CD4-positive, alpha-beta T cell treated with Interferon alpha-2 for 1 hour (primary cell): ENCODE measurements around the gene VRK3.

Source experiments
- DNase-seq, 2 donors: peaks; one replicate each; pipeline ENCODE4 v3.0.0-alpha.2; 2020 to 2022

Gene VRK3

GRCh38 chr19:49954092-49954829 is 70.9 kb downstream of the VRK3 start:
- no peak for DNase-seq

DNA sequence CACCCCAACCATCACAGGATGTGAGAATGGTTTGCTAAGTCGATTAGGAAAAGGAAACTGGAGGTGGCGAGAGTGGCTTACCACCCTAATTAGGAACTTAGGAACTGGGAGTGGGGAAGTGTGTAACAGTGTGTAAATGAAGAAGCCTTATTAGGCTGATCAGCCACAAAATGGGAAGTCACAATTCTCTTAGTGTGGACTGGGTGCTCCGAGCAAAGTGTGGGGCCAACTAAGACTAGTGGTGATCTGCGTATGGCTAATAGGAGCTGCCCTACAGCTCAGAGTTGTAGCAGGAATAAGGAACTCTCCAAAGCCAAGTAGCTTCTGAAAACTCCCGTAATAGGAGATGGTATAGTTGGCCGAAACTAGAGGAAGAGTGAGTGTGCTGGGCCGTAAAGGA is 71.8 kb downstream of the VRK3 start:
- DNase-seq, result no peak

- no peak for DNase-seq
Measured at GRCh38 chr19:49952906-49953305, 72.3 kb downstream of the VRK3 start.

DNA sequence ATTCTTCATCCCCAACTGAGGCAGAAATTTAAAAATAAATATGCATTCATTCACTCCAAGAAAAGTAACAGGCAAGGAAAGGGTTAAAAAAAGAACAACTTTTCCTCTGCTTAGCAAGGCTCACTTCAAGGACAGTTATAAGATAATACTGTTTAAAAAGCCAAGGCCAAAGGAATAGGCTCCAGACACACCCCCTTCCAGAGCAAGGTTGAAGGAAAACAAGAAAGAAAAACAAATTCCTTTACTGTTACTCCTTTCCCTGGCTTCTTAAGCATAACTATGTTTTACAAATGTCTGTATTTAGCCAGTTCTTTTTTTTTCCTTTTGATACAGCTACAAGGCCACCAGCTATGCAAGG is 72.7 kb downstream of the VRK3 start:
- no peak for DNase-seq

DNA sequence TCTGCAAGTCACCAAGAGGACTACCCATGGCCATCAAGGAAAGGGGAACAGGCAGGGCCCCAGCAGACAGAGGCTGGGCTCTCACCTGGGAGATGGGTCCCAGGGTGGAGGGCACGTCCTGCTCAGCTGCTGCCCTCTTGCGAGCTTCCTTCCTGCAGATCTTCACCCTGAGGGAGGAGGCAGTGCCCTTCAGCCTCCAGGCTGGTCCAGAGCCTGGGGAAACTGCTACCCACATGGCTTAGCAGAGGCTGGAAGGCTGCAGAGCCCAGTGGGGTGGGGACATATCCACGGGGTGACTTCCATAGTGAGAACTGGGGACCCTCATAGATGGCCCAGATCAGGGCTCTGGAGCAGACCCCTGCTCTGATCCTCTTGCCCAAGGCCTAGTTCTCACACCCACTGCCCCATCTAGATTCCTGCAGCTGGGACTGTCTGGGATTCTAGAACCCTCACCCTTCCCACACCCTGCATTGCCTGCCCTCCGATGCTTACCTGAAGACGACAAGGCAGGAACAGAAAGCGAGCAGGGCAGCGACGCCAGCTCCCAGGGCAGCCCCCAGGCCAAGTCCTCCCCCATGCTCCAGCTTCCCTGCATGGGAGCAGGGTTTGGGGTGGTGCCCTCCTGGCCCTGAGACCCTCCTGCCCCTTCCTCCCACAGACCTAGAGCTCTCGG is 73.2 kb downstream of the VRK3 start:
- DNase-seq, result no peak

- DNase-seq, result no peak
Measured at GRCh38 chr19:49950956-49951526, 74.1 kb downstream of the VRK3 start.

GRCh38 chr19:49950590-49950948 is 74.6 kb downstream of the VRK3 start:
- DNase-seq, result no peak

DNA sequence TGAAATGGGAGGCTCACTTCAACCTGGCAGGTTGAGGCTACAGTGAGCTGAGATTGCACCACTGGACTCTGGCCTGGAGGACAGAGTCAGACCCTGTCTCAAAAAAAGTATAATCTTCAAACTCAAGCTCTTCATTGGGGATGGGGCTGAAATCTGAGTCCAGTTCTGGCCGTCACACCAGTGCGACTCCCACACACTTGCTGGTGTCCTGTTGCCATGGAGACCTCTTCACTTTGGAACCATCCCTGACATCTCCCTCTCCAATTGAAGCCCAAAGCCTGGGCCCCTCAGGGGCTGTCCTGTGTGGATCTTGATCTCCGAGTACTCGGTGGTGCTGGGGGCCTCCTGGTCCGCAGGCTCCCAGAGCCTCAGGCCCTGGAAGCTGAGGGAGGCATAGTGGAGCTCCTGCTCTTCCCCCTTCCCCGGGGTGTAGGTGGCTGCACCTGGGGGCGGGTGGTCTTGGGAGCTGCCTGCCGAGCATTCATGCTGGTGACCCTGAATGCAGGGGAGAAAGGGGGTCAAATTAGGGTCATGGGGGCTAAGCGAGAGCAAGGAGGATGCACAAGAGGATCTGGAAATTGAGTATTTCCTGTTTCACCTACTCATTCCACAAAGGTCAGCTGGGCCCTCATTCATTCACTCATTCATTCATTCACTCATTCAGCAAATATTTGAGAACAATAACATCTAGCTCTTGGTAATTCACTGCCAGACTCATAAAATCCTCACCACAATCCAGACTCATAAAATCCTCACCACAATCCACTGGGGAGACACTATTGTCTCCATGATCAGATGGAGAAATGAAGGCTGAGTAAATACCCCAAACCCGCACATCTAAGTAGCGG is 75.2 kb downstream of the VRK3 start:
- DNase-seq, result no peak

GRCh38 chr19:49946415-49946814 is 78.8 kb downstream of the VRK3 start:
- DNase-seq, result no peak

GRCh38 chr19:49944567-49944966 is 80.6 kb downstream of the VRK3 start:
- DNase-seq, result peak in 1 of 2 donors; percentile 19

- no peak for DNase-seq
Measured at GRCh38 chr19:49940482-49940791, 84.7 kb downstream of the VRK3 start.

- DNase-seq, result no peak
Measured at GRCh38 chr19:49939721-49940481, 85.3 kb downstream of the VRK3 start.

DNA sequence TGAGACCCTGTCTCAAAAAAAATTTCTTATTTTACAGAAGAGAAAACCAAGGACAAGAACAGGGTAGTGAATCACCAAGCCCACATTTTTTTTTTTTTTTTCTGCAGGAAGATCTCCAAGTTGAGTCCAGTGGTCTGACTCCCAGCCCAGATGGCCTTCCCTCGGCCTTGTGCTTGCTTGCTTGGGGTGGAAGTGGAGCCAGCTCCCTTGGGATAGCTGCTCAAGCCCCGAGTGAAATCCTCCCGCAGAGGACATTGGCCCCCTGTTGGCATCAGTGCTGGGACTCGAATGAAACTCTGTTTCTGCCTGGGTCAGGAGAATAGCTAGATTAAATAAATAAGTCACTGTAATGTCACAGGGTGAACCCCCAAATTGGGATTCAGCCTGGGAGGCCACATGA is 86.5 kb downstream of the VRK3 start:
- no peak for DNase-seq

DNA sequence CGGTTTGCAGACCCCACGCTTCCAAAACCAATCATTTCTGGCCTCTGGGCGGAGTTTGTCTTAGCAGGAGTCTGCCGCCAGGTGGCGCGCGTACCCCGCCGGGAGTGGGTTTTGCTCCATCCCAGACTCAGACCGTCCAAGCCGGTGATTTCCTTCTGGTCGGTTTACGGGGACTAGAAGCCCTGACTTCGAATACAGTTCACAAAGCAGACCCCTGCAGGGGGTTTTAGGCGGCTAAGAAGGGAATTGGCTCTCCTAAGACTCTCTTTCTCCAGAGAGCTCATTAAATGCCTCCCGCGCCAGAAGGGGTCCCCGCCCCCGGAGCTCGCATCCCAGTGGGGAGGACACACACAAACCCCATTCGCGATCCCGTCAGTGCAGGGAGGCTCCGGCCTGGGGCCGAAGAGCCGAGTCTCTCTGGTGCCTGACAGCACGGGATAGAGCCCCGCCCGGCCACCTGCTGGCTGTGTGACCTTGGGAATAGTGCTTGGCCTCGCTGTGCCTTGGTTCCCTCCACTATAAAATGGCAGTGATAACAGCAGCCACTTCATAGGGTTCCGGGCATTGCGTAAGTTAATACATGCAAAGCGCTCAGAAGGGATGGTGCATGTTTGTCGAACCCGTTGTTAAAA is 87.3 kb downstream of the VRK3 start:
- DNase-seq, result peak; percentile 75 to 79

DNA sequence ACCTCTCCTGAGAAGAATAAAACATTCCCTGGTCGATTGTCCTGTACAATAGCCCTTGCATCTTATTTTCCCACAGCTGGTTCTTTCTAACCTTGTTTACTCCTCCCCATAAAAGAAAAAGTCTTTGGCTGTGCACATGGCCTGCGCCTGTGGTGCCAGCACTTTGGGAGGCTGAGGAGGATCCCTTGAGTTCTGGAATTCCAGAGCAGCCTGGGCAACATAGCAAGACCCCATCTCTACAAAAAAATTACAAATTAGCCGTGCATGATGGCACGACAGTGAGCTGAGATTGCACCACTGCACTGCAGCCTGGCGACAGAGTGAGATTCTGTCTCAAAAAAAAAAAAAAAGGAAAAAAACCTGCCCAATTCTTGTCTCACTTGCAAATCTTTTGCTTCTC is 88.6 kb downstream of the VRK3 start:
- no peak for DNase-seq

DNA sequence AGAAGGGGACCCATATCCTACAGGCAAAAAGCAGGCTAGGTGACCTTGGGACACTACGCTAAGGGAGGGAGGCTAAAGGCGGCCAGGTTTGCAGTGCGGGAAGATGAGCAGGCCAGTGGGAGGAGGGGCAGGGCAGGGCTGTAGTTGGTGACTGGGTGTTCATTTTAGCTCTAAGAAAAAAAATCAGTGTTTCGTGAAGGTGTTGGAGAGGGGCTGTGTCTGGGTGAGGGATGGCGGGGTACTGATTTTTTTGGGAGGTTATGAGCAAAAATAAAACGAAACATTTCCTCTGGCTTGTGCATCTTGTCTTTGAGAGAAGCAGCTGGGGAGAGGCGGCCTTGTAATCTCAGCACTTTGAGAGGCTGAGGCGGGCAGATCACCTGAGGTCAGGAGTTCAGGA is 91.5 kb downstream of the VRK3 start:
- no peak for DNase-seq

GRCh38 chr19:49932731-49933131 is 92.4 kb downstream of the VRK3 start:
- peak; percentile 33 to 64 for DNase-seq

DNA sequence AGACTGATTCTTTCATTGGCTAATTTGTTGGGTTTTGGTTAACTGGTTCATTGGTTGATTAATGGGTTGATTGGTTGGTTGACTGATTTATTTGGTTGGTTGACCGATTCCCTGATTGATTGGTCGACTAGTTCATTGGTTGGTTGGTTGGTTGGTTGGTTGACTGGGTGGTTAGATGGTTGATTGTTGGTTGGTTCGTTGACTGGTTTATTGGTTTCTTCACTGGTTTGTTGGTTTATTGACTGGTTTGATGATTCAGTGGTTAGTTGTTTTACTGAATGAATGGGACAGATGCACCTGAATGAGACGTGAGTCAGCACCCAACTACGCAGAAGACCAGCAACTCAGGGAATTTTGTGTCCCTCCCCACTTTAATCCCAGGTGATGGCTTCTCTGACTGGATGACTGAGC is 93.1 kb downstream of the VRK3 start:
- DNase-seq, result no peak

GRCh38 chr19:49931293-49932040 is 93.7 kb downstream of the VRK3 start:
- no peak for DNase-seq

GRCh38 chr19:49930483-49931011 is 94.6 kb downstream of the VRK3 start:
- DNase-seq, result peak; percentile 36 to 47
